IPS-NIHi11 (cell line): ENCODE measurements around the gene CD37.

Experiments used
- DNase-seq: peaks from one replicate; pipeline ENCODE4 v3.0.0; 2012; ENCODE audit warnings: mixed read lengths, low spot score

The CD37 gene

GRCh38 chr19:49380391-49380790, 45.2 kb downstream of the CD37 start:
- no peak for DNase-seq

GRCh38 chr19:49382639-49383038, 47.4 kb downstream of the CD37 start:
- DNase-seq: no peak

DNA sequence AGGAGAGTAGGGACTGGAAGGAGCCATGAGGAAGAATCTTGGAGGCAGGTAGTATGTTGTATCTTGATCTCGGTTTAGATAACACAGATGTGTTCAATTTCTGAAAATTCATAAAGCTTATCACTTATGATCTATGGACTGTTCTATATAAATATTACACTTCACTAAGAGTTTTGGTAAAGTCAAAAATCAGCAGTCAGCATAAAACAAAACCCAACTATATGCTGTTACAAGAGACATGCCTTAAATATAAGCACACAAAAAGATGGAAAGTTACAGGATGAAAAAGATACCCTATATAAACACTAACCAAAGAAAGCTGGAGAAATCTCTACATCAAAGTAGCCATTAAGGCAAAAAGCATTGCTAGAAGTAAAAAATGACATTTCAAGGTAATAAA, 48.4 kb downstream of the CD37 start:
- no peak for DNase-seq

DNA sequence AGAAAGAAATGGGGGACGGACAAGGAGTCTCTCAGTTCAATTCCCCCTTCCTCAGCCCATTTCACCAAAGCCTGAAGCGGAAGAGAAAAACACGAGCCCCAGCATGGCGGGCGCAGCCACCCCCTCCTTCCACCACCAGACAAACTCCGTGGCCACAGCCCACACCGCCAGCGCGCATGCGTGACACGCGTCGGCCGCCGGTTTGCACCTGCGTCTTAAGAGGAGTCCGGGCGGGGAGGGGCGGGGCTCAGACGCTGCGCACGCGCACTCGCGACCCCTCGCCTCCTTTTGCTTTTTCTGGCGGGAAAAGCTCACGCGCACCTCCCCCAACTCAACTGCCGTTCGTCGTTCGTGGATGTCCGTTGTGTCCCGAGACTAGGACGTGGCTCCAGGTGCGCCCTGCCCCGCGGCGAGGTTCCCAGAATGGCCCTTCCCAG, 52.7 kb downstream of the CD37 start, which contains the start of gene KASH5:
Gene KASH5 (plus strand): TSS at position 314 of the 437 bp plus-strand sequence. CDS start 2,635 bp downstream, outside the sequence.
- DNase-seq: peak; percentile 48

DNA sequence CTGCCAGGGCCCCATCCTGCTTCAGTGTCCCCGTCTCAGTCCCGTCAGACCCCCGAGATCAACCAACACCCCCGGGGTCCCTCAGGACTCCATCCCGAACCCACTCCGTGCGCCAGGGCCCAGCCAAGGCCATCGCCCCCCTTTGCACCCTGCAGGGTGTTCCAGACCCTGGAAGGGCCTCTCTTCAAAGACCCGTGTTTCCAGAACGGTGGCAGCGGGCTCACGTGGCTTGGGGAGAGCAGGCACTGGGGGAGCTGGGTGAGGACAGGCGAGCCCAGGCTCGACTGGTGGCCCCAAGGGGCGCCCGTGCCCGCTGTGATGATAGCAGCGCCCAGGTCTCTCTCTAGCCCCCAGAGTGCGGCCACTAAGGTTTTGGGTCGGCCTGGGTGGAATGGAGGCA, 54.2 kb downstream of the CD37 start:
- DNase-seq: no peak
